IPS DF 6.9 (cell line): ENCODE measurements around the gene NFAM1.
A peak's percentile ranks its signal among the peaks of the same experiment; 100 is the strongest.

Experiments used
- DNase-seq: peaks from one replicate; pipeline ENCODE4 v3.0.0-alpha.2; 2013; ENCODE audit warnings: low read depth, low spot score
- H3K27ac ChIP-seq: one replicate; pipeline ENCODE4 v1.5.1; 2013; ENCODE audit warnings: low read length, control low read depth
- H3K27me3 ChIP-seq: 2 replicates; pipeline ENCODE4 v1.6.1; 2013; ENCODE audit warnings: mild to moderate bottlenecking, low read length; ENCODE audit not compliant: control insufficient read depth, insufficient read depth
- H3K36me3 ChIP-seq: 2 replicates; pipeline ENCODE4 v1.6.1; 2013; ENCODE audit warnings: low read length; ENCODE audit not compliant: control insufficient read depth, insufficient read depth
- H3K4me1 ChIP-seq: 2 replicates; pipeline ENCODE4 v1.6.1; 2013; ENCODE audit warnings: low read length; ENCODE audit not compliant: control insufficient read depth, insufficient read depth
- H3K4me3 ChIP-seq: 2 replicates; pipeline ENCODE4 v1.5.1; 2013; ENCODE audit warnings: mild to moderate bottlenecking, low read length
- H3K9me3 ChIP-seq: 2 replicates; pipeline ENCODE4 v1.6.1; 2013; ENCODE audit warnings: low read length, inconsistent platforms; ENCODE audit not compliant: control insufficient read depth, insufficient read depth
- WGBS: extraction: QIAGEN DNeasy Blood & Tissue Kit; methylation state at CpG from one replicate; pipeline ENCODE4 v1.1.7; 2013; ENCODE audit warnings: mixed read lengths, missing lambda C conversion rate; ENCODE audit not compliant: insufficient read length, insufficient coverage; 5-methylcytosine and 5-hydroxymethylcytosine counted together

NFAM1 gene

GRCh38 chr22:42439821-42440674 lies 7.8 kb upstream of the NFAM1 start:
- H3K27me3 ChIP-seq: no peaks in the 10 kb centered on the region
- H3K4me1 ChIP-seq: peaks cover 13% of the 10 kb centered on the region
- no peak for DNase-seq
- H3K4me3 ChIP-seq: no peak overlapping the region
- H3K27ac ChIP-seq: no peak overlapping the region
- no peaks in the 10 kb centered on the region for H3K36me3 ChIP-seq
- no CpG with 5 or more reads among the region's 20 CpGs for WGBS
- H3K9me3 ChIP-seq: no peaks in the 10 kb centered on the region

GRCh38 chr22:42439021-42439567 lies 6.9 kb upstream of the NFAM1 start:
- Histone ChIP-seq H3K9me3 (no peaks in the 10 kb centered on the region), H3K4me3 (no peak overlapping the region), H3K36me3 (no peaks in the 10 kb centered on the region), H3K27ac (no peak overlapping the region), H3K27me3 (no peaks in the 10 kb centered on the region), H3K4me1 (peaks cover 10% of the 10 kb centered on the region)
- no CpG with 5 or more reads among the region's 13 CpGs for WGBS
- no peak for DNase-seq

DNA sequence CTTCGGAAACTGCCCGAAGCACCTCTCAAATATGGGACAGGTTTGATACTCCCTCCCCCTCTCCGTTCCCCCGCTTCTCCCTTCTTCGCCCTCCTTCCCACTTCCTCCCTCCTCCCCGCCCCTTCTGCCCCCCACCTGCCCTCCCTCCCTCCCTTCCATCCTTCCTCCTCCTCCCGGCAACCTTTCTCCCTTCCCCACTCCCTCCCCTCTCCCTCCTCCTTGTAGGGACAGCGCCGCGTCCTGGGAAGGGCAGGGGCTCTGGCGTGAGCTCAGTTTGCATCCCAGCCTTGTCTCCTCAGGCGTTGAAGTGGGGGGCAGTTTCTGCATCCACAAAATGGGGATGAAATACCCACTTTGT lies 6.1 kb upstream of the NFAM1 start:
- Histone ChIP-seq H3K4me1 (peaks cover 10% of the 10 kb centered on the region), H3K9me3 (no peaks in the 10 kb centered on the region), H3K36me3 (no peaks in the 10 kb centered on the region), H3K27me3 (no peaks in the 10 kb centered on the region), H3K27ac (no peak overlapping the region), H3K4me3 (peak overlapping the region; percentile 54; the same call in 1 of the 2 replicates)
- no peak for DNase-seq
- WGBS: no CpG with 5 or more reads among the region's 12 CpGs

DNA sequence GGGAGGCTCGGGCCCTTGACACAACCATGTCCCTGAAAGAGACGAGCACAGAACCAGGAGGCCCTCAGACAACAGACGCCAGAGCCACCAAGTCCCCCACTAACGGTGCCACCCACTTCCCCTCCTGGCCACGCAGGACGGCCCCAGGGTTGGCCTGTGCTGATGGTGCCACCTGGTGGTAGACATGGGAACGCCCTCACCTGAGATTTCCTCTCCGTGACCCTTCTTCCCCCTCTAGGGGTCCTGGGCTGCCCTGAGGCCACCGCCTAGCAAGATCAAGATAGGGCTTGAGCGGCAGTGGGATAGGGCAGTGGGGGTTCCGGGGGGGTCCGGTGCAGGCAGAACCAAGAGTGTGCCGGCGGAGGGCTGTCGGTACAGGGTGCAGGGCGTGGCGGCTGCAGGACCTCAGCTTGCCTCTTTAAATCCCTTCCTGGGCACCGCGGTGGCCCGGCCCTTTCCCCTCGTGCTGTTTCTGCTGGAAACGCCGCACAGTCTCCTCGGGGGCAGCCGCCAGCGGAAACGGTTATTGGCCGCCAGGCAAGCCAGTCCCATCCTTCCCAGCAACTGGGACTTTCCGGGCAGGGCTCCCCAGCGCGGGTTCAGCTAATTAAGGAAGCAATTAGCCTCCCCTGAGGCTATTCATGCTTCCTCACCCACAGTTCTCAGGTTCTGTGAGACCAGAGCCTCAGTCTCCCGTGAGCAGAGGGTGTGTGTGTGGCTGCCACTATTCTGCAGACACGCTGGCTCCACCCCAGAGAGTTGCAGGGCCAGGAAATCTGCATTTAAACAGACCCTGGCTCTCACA lies 5.5 kb upstream of the NFAM1 start:
- peak overlapping the region; percentile 54; the same call in 1 of the 2 replicates for H3K4me3 ChIP-seq
- DNase-seq: peak; percentile 67
- peaks cover 10% of the 10 kb centered on the region for H3K4me1 ChIP-seq
- no peaks in the 10 kb centered on the region for H3K36me3 ChIP-seq
- H3K9me3 ChIP-seq: no peaks in the 10 kb centered on the region
- no peaks in the 10 kb centered on the region for H3K27me3 ChIP-seq
- WGBS: no CpG with 5 or more reads among the region's 33 CpGs
- no peak overlapping the region for H3K27ac ChIP-seq

GRCh38 chr22:42436404-42436803 lies 4.2 kb upstream of the NFAM1 start:
- Histone ChIP-seq H3K27me3 (no peaks in the 10 kb centered on the region), H3K9me3 (no peaks in the 10 kb centered on the region), H3K36me3 (no peaks in the 10 kb centered on the region), H3K4me3 (no peak overlapping the region), H3K4me1 (peaks cover 10% of the 10 kb centered on the region), H3K27ac (no peak overlapping the region)
- WGBS: no CpG with 5 or more reads among the region's 7 CpGs
- no peak for DNase-seq

GRCh38 chr22:42434748-42435425 lies 2.7 kb upstream of the NFAM1 start:
- no peak for DNase-seq
- Histone ChIP-seq H3K4me1 (peaks cover 3% of the 10 kb centered on the region; the same call in 1 of the 2 replicates), H3K27me3 (no peaks in the 10 kb centered on the region), H3K27ac (no peak overlapping the region), H3K36me3 (no peaks in the 10 kb centered on the region), H3K4me3 (no peak overlapping the region), H3K9me3 (no peaks in the 10 kb centered on the region)
- WGBS: no CpG with 5 or more reads among the region's 14 CpGs

- DNase-seq: no peak
- H3K27ac ChIP-seq: no peak overlapping the region
- H3K4me3 ChIP-seq: no peak overlapping the region
- 0 out of 2 replicates have a peak, but pooled peaks cover 1% of the 10 kb centered on the region for H3K4me1 ChIP-seq
- H3K27me3 ChIP-seq: no peaks in the 10 kb centered on the region
- H3K36me3 ChIP-seq: no peaks in the 10 kb centered on the region
- no peaks in the 10 kb centered on the region for H3K9me3 ChIP-seq
- no CpG with 5 or more reads among the region's 27 CpGs for WGBS
These were observed 1.8 kb upstream of the NFAM1 start for GRCh38 chr22:42433754-42434682.

- Histone ChIP-seq H3K4me3 (no peak overlapping the region), H3K9me3 (no peaks in the 10 kb centered on the region), H3K27ac (no peak overlapping the region), H3K27me3 (no peaks in the 10 kb centered on the region), H3K4me1 (no peaks in the 10 kb centered on the region), H3K36me3 (no peaks in the 10 kb centered on the region)
- WGBS: no CpG with 5 or more reads among the region's 8 CpGs
- no peak for DNase-seq
These were observed 615 bp upstream of the NFAM1 start for GRCh38 chr22:42432818-42433217.

GRCh38 chr22:42431401-42432019 lies 693 bp downstream of the NFAM1 start:
- no peak for DNase-seq
- H3K4me3 ChIP-seq: no peak overlapping the region
- no peaks in the 10 kb centered on the region for H3K4me1 ChIP-seq
- no CpG with 5 or more reads among the region's 17 CpGs for WGBS
- no peaks in the 10 kb centered on the region for H3K36me3 ChIP-seq
- H3K27ac ChIP-seq: no peak overlapping the region
- no peaks in the 10 kb centered on the region for H3K27me3 ChIP-seq
- H3K9me3 ChIP-seq: no peaks in the 10 kb centered on the region
